Femur (tissue), 1 donor: ENCODE results near the gene MAPK9.
"Not testable (repeated sequence)": the region's sequence is repeated elsewhere in the genome, so short reads cannot be mapped to it uniquely, and the experiment has no call there.

Experiments used
- DNase-seq: peaks from one replicate; pipeline ENCODE4 v3.0.0-alpha.2; 2017

MAPK9 gene

DNA sequence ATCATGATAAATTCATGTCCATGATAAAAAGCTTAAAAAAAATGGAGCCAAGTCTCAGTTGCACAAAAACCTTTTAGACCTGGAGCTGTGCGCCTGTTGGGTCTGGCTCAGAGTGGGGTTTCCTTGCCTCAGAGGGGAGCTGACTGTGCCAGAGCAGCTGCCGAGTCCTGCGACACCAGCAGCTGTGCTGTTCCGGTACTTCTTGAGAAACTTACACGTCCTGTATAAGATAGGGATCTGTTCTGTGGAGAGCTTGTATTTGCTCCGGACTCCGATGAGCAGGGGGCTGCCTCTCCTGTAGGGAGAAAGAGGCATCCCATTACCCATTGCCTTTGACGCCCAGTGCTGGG, 32.7 kb upstream of the MAPK9 start:
- no peak for DNase-seq

DNA sequence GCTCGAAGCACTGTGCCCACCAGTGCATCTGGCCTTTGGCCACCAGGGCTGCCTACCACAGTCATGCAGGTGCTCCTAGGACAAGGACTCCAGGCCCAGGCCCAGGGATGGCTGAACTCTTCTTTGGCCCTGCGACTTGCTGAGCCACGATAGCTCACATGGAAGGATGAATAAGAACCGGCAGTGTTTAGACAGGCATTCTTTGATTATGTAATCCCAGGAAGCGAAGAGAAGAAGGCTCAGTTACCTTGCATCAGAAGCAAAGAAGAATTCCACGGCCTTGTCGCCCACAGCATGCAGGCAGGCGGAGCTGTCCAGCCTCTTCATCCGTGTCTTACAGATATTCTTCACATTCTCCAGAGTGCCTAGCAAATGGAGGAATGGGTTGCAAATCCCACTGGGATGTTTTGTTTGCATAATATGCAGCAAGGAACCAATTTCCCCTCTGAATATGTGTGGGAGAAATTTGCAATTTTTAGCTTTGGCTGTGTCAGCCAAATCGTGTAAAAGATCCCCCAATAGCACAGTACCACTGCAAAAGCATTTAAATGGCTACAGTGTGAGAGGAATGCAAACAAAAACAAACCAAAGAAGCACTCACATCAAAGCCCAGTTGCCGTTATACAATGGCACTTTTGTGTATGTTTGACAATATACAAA, 32.2 kb upstream of the MAPK9 start:
- DNase-seq: no peak

DNA sequence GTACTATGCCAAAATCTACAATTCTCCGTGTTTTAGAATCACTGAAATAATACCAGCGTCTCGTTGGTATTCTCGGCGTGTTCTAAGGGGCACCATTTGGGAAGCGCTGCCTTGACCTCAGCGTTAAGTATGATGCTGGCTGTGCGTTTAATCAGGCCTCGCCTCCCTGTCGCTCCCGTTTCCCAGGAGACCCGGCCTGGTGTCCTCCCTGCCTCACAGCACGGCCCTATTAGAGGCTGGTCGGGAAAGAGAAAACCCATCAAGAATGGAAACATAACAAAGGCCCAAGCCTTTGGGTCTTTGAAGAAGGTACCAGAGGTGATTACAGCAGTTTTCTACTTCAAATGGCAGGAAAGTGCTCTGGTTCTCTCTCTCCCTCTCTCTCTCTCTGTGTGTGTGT, 31.3 kb upstream of the MAPK9 start:
- no peak for DNase-seq

DNA sequence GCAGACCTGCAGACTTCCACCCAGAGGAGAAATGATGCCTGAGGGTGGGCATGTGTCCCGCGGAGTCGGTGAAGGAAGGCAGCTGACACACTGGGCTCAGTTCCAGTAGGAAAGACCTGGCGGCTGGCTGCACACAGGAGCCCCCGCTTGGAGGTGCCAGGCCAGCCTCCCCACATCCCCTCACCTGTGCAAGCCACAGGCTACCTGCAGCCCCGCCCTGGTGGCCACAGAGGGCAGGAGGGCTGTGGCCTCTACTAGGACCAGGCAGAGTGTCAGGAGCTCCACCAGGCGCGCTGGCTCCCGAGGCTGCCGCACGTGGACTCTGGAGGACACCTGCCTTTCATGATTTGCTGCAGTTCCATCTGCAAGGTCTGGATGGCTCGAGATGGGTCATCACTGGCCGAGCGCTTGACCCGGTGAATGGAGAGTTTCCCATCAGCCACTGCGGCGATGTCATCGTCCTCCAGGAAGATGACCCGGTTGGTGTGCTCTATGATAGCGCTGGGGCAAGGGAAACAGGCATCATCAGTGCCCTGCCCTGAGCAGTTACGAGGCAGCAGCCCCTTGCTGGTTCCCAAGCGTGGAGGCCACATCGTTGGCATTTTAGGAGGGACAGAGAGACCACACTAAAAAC, 26.7 kb upstream of the MAPK9 start:
- DNase-seq: no peak

DNA sequence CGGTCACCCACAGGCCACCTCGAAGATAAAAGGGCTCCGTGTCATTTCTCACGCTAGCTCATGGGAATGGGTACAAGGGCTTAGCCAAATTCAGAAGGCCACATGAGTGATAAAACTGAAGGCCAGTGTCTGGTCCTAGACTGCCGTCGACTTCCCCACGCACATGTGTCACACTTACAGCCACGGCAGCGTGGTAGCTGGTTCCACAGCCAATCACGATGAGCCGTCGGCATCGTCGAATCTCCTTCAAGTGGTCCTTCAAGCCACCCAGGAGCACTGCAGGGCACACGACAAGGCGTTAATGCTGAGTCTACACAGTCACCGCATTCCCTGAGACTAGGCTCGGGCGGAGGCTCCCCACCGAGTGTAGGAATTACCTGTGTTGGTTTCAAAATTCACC, 24.7 kb upstream of the MAPK9 start:
- DNase-seq: no peak

DNA sequence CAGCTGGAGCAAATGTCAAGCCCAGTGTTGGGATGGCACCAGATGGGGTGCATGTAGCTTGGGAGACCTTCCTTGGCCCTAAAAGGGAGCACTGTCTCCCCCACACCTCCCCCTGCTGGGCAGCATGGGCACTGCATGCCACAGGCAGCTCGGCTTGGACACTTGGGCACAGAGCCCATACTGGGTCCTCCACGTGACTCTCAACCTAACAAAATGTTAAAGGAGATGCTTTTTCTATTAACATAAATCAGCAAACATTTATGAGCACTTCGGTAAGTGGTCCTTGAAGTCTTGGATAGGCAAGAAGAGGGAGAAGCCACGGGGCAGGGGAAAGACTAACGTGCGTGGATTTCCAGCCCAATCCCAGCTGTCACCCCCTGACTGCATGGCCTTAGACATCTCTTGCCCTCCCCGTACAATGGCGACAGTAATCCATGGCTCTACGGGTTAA, 23.9 kb upstream of the MAPK9 start:
- peak; percentile 64 for DNase-seq

DNA sequence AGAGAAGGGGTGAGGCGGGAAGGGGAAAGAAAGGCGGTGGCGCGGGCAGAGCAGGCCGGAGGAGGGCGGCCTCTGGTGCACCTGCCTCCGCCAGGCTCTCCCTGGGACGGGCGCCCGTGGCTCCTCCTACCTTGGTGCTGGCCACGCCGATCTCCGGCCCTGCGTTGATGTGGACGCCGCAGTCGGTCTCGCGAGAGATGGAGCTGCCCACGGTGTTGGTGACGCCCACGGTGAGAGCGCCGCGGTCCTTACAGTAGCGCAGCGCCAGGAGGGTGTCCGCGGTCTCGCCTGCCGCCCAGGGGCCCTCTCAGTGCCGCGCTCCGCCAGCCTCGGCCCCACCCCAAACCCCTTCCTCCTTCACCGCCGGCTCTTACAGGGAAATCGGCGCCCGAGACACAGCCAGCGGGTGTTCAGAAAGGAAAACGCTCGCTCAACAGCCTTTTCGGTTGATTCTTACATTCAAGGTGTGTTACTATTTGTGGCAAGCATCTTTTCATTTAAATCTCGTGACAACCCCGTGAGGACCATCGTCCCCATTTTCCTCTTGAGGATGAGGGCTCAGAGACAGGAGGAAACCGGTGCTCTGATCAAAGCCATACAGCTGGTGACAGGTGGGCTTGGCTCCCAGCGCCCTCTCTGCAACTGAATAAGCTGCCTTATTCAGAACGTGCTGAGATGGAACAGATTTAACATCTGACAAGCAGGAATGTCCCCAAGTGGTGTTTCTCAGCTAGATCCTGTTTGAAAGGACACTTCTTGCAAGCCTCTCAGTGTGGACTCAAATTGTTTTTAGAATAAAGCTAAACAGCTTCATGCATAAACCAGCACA, 22.0 kb upstream of the MAPK9 start:
- DNase-seq: peak; percentile 79

DNA sequence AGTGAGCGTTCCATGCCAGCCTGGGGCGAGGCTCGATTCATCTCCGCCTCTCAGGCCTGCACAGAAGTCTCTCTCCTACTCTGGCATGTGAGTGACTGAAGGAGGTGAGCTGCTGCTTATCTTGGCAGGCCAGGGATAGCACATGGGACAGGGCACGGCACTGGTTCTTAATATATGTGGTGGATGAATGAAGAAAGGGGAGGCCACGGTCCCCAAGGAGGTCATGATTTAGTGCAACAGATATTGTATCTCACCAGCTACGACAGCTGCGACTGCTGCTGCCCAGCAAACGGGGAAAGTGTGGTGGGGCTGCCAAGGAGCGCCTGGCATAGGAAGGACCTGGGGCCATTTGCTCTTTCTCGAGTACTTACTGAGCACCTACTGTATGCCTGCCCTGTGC, 19.3 kb upstream of the MAPK9 start:
- DNase-seq: no peak

DNA sequence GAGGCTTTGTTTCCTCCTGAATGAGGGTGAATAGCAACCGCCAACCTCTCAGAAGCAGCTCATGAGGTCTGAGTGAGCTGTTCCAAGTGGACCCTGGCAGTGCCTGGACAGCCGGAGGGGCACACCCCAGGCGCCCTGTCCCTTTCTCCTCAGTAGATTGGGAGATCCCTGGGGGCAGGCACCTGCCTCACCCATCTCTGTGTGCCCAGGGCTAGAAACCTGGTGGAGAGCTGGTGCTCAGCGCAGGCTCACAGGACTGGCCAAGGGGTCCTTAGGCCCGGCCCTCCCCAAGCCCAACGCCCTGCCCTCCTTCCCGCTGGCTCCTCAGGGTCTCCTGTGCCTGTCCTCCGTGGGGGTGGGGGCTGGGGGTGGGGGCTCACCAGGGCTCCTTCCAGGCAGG, 14.9 kb upstream of the MAPK9 start:
- no peak for DNase-seq

DNA sequence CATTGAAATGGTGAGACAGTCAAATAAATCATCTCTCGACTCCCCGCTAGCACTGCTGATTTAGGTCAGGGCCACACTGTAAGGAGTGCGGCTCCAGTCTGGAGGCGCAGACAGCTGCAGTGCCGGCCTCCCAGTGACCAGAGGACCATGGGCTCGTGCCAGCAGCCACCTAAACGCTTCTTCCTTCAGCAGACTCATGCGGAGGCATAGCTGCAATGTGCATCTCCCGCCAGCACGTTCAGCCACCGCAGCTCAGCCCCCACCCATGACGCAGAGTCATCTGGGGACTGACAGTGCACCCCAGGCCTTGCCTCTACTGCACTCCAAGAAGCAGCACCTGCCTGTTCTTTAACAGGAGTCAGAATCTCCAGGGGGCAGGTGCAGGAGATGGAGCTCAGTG, 13.6 kb upstream of the MAPK9 start:
- DNase-seq: no peak

DNA sequence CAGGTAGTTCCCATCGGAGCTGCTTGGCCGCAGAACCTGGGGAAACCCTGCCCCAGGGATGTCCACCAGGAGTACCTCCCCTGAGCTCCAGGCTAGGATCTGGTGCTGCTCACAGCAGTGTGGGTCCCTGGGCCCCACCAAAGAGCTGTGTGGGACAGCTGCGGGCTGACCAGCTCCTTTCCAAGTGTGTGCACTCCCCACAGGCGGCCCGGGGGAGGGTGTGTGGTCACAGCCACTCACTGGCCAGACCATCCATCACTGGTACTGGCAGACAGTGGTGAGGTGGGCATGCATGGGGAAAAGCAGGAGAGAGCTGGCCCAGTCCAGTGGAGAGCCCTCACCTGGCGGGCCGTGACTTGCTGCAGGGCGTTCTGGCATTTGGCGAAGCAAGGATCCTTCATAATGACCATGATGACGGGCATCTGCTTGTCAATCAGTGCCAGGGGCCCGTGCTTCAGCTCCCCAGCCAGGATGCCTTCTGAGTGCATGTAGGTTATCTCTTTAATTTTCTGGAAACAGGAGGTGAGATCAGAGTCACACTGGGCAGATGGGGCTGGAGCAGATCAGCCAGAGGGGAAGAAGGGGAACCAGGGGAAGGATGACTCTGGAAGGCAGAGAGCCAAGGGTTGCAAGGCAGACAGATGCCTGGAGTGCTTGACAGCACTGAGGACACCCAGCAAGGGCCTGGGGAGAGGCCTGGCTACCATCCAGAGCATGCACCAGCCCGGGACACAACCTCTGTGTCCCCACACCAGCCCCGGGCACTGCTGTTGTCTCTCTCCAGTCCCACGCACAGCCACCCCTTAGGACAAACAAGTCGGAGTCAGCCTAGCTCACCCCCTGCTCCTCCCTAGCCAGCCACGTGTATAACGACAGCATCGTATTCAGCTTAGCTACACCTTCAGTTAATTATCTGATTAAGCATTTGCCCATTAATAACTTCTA, 12.8 kb upstream of the MAPK9 start:
- no peak for DNase-seq

DNA sequence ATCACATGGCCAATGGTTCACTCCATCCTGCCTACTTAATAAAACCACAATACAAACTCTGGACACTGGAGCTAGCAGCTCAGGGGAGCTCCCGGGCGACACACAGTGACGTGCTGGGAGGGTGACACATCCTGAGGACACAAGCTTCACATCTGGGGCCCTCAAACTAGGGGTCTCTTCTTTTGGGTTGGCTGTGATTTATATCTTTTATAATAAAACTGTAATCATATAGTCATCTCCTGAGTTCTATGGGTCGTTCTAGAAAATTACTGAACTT, 12.1 kb upstream of the MAPK9 start:
- DNase-seq: no peak

DNA sequence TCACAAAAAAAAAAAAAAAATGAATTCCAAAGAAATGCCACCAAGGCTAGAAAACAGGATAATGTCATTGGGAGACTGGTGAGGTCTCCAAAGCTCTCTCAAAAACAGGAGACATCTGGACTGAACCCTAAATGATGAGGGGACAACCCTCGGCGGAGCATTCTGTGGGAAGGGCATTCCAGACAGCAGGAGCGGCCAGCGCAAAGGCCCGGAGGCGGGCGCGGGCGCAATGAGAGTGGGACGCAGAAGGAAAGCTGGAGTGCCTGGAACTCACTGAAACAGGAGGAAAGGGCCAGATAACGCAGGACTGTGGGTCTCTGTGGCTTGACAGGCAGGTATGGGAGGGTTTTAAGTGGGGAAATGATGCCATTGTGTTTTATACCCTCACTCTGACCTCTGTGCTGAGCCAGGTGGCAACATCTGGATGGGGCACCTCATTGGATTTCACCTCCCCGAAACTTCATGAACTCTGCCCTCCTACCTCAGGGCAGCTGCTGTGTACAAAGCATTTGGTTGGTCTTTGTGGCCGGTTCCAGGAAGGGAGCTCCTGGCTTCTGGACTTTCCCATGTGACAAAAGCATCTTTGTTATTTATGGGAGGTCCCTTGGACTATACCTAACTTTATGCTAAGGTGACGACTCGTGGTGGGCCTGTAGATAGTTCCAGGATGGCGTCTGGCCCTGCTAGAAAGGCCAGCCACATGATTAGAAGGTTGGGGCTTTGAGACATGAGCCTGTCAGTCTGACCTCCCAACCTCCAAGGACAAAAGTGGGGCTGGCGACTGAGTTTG, 11.5 kb upstream of the MAPK9 start:
- DNase-seq: no peak

DNA sequence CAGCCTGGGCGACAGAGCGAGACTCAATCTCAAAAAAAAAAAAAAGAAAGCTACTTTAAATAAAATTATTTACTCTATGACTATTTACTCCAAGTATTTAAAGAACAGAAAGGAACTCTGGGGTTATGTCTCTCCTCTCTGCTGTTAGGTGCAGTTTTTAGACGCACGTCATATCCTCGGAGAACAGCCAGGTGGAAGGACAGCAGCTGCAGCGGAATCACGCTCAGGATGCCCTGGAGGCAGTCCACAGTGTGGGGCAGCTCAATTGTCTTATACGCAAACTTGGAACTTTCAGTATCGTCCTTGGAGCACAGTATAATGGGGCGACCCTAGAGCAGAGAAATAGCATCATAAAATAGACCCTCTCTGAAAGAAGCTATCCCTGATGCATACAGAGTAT, 10.4 kb upstream of the MAPK9 start:
- no peak for DNase-seq

DNA sequence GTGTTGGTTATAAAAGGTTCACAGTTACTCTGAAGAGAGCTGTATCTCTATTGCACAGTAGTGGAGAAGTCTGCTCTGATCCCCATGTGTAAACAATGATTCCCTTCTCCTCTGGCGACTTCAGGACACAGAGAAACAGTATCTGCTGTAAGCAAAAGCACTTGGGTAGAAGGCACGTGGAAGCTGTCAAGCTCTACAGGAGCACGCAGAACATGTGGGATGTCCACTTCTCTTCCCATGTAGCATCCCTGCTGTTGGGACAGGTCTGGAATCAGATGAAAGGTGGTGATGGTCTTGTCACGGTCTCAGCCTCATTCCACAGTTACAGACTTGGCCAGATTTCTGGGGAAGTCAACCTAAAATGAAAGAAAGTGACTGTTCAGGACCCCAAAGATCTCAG, 9.4 kb upstream of the MAPK9 start:
- no peak for DNase-seq

DNA sequence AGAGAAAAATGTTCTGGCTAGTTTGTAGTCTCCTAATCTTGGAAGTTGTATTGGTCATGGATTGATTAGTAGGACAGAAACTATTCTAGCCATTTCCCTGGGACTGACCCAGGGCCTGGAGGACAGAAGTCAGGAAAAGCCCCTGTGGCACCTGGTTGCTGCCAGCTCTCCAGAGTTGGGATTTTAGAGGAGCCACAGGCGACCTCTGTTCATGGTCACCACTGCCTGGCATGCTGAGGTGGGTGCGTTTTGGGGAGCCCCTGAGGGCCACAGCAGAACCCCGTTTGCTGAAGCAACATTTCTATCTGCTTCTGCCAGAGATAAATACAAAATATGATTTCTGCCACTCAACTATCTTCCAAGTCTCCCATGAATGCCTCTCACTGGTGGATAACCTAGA, 7.6 kb upstream of the MAPK9 start:
- DNase-seq: no peak

DNA sequence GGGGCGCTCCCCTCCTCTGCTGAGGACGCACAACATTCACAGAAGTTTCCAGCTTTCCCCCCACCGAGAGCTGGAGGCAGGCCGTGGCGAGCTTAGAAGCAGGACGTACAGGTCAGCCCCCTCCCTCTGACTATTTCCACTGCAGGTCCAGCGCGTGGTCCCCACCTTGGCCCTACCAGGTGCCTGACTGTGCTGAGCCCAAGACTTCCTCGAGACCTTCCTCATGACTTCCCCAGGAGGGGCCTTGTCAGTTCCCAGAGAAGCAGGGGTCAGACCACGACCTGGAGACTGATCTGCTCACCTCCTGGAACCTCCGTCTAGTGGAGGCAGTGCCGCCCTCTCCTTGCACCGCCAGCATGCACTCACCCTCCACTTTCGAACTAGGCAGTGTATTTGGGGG, 7.1 kb upstream of the MAPK9 start:
- not testable (repeated sequence) for DNase-seq

DNA sequence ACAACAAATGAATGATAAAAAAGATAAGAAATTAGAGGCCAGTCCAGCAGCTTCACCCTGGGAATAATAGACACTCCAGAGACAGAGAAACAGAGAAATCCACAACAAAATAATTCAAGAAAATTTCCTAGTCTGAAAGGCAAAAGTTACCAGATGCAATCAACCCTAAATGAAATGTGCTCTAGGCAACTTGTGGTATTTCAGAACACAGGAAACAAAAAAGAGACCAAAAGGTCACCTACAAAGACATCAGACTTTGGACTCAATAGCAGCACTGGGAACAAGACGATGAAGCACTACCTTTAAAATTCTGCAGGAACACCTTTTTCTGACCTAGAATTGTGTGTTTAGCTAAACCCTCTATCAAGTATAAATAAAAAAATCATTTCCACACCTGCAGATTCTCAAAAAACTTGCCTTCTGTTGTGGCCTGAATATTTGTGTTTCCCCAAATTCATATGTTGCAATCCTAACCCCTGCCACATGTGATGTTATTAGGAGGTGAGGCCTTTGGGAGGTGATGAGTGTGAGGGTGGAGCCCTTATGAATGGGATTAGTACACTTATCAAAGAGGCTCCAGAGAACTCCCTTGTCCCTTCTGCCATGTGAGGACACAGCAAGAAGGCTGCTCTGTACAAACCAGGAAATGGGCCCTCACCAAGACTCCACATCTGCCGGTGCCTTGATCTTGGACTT, 5.9 kb upstream of the MAPK9 start:
- no peak for DNase-seq

DNA sequence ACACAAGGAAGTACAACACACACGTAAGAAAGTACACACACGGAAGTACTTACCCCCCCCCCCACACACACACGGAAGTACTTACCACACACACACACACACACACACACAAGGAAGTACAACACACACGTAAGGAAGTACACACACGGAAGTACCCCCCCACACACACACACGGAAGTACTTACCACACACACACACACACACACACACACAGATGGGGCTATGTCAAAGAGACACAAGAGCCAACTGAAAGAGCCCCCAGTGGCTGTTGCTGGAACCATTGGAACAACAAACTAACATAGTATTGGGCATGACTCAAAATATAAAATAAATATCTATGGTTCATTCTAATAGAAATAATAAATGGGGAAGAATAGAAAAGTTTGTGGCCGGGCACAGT, 4.9 kb upstream of the MAPK9 start:
- no peak for DNase-seq

DNA sequence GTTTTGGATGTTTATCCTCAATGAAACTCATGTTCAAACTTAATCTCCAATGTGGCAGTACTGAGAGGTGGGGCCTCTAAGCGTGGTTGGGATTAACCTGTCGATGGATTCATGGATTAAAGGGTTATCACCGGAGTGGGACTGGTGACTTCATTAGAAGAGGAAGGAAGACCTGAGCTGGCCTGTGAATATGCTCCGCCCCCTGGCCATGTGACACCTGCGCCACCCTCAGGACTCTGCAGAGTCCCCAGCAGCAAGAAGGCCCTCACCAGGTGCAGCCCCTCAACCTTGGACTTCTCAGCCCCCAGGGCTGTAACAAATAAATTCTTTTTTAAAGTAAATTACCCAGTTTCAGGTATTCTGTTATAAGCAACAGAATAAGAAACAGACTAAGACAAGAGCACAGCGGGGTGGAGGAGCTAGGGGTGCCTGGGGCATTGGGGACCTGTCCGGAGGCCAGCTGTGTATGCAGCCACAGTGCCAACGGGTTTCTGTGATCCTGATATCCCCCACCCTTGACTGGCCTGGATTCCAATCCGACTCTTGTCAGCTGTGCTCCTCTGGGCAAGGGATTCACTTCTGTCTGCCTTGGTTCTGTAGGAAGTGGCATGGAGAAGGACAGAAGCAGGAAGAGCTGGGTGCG, 3.2 kb upstream of the MAPK9 start:
- DNase-seq: no peak

DNA sequence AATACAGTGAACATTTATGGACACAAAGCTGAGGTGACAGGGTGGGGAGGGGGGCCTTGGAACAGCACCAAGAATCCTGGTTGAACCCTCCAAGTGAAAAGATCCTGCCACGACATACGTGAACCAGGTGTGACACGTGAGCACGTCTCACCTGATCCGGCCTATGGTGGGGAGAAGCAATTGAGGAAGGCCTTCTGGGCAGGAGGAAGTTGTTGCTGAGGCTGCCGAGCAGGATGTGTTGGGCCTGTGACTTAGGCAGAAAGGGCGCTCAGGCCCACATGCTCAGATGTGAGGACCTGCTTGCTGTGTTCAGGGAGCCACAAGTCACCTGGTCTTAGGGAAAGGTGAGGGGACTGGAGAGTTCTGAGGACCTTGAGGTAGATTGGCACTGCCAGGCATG, 2.5 kb upstream of the MAPK9 start:
- DNase-seq: no peak
